HG02588 (cell line): ENCODE measurements around the gene PIK3CD.
"Not testable (repeated sequence)": the region's sequence is repeated elsewhere in the genome, so short reads cannot be mapped to it uniquely, and the experiment has no call there.

Source experiments
- ATAC-seq: cut with Tn5 transposase; IDR thresholded peaks from one replicate; pipeline ENCODE4 v1.9.1; 2021; ENCODE audit warnings: mild to moderate bottlenecking, moderate library complexity; ENCODE audit not compliant: unreplicated experiment

Gene PIK3CD

DNA sequence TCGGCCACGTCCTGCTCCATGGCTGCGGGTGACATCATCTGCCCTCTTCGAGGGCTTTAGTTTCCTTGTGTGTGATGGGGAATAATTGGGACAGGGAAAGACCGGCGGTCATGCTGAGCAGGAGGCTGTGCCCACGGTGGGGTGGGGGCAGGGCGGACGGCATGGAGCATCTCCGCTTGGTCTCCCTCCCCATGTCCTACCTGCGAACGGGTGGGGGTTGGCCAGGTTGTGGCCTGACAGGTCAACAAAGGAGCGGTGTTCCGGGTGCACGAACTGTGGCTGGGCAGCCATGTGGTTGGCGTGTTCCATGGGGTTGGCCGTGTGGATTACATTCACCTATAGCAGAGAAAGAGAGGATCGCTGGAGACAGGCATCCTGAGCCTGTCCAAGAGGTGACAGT is 80.0 kb downstream of the PIK3CD start:
- ATAC-seq: no peak

DNA sequence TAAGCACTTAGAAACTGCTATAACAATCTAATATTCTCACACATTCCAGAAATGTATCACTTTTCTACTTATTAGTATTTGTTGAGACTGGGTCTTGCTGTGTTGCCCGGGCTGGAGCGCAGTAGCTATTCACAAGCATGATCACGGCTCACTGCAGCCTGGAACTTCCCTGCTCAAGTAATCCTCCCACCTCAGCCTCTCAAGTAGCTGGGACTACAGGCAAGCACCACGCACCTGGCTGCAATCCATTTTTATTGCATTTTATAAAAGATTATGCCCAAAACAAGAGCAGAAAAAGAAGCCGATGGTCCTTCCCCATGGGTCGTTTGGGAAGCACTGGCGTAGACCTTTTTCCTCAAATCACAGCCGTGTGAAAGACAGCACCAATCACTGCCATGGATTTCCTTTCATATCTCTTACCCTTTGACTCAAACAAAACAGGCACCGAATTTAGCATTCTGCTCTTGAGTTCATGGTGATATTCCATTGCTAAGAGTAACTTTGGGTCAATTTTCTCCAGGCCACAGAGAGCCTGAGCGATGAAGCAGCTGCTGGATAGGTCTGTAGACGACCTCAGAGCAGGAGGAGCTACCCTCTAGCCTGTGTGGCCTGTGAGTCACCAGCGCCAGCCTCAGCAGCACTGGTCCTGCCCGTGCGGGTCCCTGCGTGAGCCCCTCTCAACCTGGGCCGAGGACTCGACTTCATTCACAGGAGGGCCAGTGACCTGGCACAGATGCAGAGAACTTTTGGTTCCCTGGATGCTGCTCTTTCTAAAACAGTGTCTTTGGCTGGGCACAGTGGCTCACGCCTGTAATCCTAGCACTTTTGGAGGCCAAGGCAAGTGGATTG is 80.8 kb downstream of the PIK3CD start:
- ATAC-seq: no peak

DNA sequence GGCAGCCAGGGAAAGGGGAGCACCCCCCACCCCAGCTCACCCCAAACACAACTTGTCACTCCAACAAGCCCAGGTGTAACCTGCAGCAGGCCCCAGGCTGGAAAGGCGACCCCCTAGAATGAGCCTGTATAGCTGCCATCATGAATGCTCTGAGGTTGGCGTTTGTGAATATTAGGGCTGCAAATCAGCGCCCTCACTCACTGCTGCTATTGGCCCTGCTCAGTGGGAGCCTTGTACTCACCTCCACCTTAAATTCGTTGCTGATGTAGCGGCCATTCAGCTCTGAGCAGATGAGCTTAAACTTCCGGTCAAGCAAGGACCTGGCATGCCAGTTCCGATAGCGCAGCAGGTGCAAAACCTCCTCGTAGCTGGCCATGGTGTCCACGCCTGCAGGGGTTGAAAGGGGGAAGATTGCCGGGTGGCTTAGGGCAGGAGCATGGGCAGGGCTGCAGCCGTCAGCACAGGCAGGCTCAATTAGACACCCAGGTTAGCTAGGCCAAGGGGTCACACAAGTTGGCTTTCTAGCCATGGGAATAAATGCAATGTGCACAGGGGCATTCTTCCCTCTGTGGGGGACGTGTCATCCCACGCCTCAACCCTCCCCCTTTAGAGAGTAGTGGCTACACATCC is 81.7 kb downstream of the PIK3CD start:
- no peak for ATAC-seq

DNA sequence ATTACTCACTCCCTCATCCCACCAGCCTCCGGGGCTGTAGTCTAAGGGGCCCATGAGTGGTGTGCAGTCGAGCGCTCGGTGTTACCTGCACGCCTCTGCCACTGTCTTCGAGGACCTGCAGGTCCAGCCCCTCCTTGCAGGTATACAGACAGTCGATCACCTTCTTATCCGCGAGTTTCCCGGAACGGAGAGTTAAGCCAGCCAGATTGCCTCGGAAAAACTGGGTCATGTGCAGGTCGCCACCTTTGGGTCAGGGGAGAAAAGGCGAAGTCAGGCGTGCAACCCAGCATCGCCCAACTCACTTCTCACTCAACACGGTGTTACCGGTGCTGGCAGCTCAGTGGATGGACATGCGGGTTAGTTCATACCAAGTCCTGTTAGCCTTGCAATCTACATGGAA is 84.3 kb downstream of the PIK3CD start:
- ATAC-seq: no peak

DNA sequence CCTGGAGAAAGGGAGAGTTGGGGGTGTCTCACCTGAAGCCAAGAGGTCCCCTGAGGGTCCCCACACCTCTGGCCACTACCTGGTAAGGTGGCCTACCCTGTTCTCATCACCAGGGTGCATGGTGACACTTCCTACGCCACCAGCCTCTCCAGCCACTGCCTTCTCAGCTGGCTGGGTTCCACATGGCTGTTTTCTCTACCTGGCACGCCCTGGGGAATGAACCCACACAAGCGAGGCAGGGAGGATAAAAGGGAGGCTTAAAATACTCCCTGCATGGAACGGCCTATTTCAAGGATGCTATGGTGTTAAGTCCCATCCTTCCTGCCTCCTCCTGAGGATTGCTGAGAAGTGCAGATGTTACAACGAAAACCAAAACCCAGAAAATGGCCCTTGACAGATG is 84.7 kb downstream of the PIK3CD start:
- ATAC-seq: no peak

DNA sequence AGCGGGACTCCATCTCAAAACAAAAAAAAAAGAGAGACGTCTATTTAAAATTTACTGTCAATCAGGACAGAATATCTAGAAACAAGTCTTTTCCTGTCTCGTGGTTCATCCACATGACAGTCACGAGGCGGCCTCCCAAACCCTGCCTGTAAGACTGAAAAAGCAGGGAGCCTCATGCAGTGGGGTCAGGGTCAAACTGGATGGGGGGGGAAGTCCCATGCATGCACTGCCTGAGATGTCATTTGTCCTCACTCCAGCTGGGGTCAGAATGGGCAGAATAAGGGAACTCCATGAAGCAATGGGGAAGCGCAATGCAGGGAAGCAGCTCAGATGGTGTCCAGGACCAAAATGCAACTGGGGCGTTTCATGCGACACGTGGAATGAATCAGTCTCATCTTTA is 85.5 kb downstream of the PIK3CD start:
- no peak for ATAC-seq

DNA sequence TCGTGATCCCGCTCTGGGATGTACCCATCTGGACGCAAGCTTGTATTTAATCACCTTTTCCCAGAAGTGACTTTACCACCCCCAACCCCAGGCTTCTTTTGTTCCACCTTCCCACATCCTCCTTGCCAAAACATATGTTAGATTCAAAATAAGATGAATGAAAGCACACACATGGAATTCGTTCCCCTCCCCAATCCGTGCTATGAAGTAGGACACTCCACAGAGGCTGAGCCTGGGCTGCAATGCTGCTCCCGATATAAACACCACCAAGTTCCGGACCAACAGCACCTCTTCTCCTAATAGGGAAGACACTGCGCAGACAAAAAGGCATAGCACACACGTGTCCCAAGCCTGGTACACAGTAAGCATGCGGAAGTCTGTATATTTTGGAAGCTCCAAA is 86.1 kb downstream of the PIK3CD start:
- no peak for ATAC-seq

DNA sequence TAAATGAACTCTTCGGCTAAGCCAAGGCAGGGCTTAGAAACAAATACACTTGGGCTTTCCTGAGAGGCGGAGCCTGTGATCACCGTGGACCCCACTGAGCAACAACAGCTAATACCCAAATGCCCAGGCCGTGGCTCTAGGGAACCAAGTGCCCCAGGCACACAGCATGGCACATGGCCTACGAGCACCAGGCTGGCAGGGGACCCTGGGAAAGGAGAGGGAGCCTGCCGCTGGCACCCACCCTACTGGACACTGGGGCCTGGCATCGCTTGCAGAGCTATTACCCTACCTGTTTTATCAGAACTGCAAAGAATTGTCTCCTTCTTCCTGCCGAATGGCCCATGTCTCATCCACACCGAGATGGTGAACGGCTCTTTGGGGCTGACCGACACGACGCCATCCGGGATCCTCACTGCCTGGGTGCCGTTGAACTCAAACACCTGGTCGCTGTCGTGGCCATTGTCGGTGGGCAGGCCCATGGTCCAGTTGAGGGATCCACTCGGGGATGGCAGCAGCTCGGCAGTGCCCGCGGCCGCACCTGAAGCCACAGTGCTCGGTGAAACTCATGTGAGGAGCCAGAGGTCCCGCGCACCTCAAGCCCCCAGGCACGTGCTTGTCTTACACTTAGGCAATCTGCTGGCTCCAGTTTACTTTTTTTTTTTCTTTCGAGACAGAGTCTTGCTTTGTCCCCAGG is 92.7 kb downstream of the PIK3CD start:
- ATAC-seq: no peak

DNA sequence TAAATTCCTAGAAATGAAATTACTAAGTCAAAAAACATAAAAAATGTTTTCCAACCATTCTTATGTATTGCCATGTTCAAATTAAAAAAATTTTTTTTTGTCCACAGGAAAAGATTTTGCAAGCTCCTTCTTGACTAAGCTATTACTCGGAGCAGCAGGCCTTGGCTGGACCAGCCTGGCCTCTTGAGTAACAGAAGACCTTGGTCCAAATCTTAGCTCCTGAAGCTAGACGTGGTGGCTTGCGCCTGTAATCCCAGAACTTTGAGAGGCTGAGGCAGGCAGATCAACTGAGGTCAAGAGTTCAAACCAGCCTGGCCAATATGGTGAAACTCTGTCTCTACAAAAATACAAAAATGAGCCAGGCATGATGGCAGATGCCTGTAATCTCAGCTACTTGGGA is 94.7 kb downstream of the PIK3CD start:
- no peak for ATAC-seq

DNA sequence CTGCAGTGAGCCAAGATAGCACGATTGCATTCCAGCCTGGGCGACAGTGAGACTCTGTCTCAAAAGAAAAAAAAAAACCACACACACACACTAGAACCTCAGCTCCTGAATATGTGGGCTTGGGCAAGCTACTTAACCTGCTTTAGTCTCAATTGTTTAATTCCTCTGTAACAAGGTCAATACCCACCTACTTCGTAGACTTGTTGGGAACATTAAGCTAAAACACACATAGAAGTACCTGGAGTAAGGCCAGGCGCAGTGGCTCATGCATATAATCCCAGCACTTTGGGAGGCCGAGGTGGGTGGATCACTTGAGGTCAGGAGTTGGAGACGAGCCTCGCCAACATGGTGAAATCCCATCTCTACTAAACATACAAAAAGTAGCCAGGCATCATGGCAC is 95.1 kb downstream of the PIK3CD start:
- no peak for ATAC-seq

DNA sequence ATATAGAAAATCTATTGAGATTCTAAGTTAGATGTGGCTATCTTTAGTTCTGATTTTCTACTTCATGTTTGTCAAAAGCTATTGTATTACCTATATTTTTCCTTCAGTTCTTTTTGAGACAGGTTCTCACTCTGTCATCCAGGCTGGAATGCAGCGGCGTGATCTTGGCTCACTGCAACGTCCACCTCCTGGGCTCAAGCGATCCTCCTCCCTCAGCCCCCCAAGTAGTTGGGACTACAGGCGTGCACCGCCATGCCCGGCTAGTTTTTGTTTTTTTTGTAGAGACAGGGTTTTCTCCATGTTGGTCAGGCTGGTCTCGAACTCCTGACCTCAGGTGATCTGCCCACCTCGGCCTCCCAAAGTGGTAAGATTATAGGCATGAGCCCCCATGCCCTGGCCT is 96.9 kb downstream of the PIK3CD start:
- not testable (repeated sequence) for ATAC-seq

DNA sequence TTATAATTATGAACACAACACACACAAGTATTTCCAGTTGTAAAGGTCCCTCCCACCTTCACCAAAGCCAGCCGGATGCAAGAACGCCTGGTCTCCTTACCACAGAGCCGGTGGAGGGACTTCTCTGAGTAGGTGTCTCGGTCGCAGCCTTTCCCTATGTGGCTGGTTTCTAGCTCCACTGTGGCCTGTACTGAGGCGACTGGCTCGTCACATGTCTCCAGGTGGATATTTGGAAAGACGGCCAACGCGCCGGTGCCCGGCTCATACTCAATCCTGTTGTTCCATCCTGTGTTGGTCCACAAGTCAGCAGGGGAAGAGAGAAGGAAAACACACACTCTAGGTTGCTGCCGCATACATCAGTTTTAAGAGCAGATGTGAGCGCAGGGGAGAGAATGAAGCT is 97.8 kb downstream of the PIK3CD start:
- no peak for ATAC-seq

DNA sequence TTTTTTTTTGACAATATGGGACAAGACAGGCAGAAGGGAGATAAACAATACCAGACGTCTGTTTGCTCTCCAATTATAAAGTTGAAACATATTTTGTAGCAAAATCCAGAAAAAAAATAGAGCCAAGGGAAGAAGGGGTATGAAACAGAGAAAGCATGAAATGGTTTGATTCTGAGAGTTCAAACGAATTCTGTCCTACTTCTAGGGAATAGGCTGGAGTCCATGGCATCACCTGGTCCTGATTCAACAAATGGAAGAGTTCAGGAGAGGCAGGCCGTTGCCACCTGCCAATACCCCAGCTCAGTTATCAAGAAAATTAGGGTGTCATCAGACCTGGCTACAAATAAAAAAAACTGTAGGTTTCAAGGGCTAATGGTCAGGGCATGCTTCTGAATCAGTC is 100.4 kb downstream of the PIK3CD start:
- ATAC-seq: no peak

DNA sequence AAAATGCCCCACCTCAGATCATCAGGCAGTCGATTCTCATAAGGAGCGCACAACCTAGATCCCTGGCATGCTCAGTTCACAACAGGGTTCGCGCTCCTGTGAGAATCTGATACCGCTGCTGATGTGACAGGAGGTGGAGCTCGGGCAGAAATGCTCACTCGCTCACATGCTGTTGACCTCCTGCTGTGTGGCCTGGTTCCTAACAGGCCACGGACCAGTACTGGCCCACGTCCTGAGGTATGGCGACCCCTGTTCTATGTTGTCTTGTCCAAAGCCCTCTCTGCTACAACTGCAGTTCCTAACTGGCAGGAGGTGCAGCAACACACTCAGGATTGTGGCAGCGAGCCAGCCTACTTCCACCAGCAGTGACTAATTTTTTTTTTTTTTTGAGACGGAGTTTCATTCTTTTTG is 101.6 kb downstream of the PIK3CD start:
- no peak for ATAC-seq

DNA sequence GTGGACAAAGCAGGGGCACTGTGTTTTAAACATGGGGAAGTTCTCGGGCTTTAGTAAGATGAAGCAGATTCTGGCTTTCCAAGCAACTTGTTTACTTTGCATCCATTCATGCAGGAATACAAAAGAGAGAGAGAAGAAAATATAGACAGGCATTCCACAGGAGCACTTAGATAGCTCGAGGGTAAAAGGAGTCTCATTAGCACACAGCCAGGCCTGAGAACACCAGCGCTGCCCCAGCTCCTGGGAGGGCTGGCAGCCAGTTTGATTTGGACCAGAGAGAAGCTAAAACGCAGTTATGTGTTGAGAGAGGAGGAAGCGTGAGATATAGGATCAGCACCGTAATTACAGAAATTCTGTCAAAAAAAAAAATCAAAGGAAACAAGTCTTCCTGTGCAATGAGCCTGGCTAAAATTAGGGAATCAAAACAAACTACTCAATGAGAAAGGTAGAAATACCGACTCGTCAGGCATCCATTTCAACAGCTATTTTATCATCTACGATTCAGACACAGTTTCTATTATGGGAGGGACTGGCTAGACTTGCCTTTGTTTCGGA is 104.0 kb downstream of the PIK3CD start:
- no peak for ATAC-seq

DNA sequence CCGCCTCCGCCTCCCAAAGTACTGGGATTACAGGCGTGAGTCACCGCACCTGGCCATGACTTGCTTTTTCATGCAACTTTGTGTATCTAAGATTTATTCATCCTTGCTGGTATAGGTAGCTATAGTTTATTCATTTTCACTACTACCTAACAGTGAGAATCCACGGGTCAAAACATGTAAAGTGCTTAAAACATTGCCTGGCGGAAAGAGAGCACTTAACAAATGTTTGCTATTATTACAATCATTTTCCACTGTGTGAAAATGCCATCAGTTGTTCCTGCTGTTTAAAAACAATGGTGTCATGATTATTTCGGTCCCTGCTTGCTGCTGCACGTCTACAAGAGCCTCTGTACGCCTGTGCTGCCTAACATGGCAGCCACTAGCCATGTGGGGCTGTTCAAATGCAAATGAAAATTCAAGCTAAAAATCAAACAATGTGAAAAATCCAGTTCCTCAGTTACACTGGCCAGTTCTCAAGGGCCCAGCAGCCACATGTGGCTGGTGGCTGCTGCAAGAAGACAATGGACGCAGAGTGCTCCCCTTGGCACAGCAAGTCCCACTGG is 107.1 kb downstream of the PIK3CD start:
- ATAC-seq: no peak

DNA sequence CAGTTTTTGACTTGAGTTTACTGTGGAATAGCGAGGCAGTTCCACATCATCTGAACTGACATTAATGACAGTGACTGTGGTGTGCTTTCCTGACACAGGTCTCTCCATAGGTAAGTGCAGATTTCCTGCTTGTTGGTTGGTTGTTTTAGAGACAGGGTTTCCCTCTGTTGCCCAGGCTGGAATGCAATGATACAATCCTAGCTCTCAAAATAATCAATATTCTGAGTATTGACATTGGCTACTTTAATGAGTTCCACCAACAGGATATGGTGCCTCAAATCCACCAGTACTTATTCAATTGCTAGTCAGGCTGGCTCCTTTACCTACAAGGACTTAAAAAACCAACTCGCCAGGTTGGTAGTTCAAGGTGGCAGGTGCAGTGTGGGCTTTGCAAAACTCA is 108.4 kb downstream of the PIK3CD start:
- no peak for ATAC-seq

DNA sequence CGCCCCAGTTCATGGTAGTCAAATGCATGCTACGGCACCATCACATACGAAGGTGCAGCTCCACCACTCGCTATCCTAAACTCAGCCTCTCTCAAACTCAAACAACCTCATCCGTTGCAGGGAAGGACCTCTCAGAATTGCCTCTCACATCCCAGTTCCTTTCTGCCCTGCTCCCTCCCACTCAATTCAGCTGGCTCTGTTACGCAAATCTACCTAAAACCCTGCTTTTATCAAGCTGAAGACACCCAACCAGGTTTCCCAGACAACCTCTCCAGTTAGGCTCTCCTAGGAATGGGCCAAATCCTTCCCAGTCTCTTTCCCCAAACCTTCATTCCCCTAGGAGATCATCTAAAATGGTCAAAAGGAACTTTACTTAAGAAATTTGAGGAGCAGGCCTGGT is 109.3 kb downstream of the PIK3CD start:
- ATAC-seq: no peak

DNA sequence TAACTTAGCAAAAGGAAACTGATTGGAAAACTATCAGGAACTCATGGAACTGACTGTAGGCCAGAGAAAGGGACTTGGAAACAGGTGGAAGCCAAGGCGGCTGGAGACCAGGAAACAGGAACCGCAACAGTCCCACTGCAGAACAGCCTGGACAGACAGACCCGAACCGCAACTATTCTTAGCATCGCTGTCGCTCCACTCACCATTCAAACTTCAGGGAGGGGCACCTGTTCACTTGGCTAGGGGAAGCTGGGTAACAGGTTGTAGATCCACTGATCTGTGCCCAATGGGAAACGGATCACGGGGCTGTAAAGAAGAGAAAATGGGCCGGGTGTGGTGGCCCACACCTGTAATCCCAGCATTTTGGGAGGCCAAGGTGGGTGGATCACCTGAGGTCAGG is 110.3 kb downstream of the PIK3CD start:
- no peak for ATAC-seq

DNA sequence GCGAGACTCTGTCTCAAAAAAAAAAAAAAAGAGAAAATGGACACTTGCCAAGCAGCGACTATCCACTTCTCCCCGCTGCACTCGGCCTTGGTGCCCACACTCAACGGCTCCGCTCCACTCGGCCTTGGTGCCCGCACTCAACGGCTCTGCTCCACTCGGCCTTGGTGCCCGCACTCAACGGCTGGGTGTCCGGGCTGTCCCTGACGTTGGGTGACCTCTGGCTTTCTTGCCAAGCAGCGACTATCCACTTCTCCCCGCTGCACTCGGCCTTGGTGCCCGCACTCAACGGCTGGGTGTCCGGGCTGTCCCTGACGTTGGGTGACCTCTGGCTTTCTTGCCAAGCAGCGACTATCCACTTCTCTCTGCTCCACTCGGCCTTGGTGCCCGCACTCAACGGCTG is 110.9 kb downstream of the PIK3CD start:
- ATAC-seq: not testable (repeated sequence)

DNA sequence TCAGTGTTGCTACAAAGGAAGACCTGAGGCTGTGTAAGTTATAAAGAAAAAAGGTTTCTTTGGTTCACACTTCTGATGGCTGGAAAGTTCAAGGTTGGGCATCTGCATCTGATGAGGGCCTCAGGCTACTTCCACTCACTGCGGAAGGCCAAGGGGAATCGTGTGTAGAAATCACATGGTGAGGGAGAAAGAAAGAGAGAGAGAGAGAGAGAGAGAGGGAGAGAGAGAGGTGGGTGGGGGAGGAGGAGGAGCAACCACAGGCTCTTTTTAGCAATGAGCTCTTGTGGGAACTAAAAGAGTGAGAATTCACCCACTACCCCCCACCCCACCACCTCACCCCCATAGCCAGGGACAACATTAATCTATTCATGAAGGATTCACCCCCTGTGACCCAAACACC is 112.4 kb downstream of the PIK3CD start:
- no peak for ATAC-seq
